ENCODE results near the gene ANKRD29. TPM values are rescaled to one million over a fixed set of nuclear protein-coding genes. Genes with fewer than 3 reads are reported as not detected.
"Not testable (repeated sequence)": the region's sequence is repeated elsewhere in the genome, so short reads cannot be mapped to it uniquely, and the experiment has no call there.

The ANKRD29 gene
- polyA plus RNA-seq, 1 of the 3 experiments (the other 2 are of a cell fraction), result 8.2 TPM

- WGBS (ENCODE audit: low lambda C conversion rate), result 97% methylated on average over 8 of the region's 8 CpGs
- POLR2A ChIA-PET; H2AFZ ChIP-seq (ENCODE audit: low read depth); H3K27ac ChIP-seq (ENCODE audit: low read depth in 2 of 2, low read length in 1 of 2); H3F3A ChIP-seq (replicated peaks; ENCODE audit: insufficient read depth); H3K79me2 ChIP-seq (ENCODE audit: insufficient read depth); H3K27me3 ChIP-seq (ENCODE audit: insufficient read depth); H3K4me1 ChIP-seq (ENCODE audit: control insufficient read depth in 1 of 2, insufficient read depth in 2 of 2, low read depth in 1 of 2, low read length in 1 of 2); H3K9me2 ChIP-seq; H4K20me1 ChIP-seq (ENCODE audit: insufficient read depth); CTCF ChIA-PET; H3K9ac ChIP-seq; H3K4me2 ChIP-seq; H3K9me3 ChIP-seq; H3K4me3 ChIP-seq (ENCODE audit: low read depth in 2 of 2, low read length in 1 of 2); DNase-seq: not testable (repeated sequence)
- peaks cover 43 to 54% of the 10 kb centered on the region in 2 experiments for H3K36me3 ChIP-seq (replicated peaks in 1 of 2; ENCODE audit: control insufficient read depth in 1 of 2, insufficient read depth in 2 of 2, low read length in 1 of 2)
Measured at GRCh38 chr18:23557511-23557910, 105.2 kb downstream of the ANKRD29 start.

GRCh38 chr18:23556145-23556780 lies 106.4 kb downstream of the ANKRD29 start:
- ChIA-PET CTCF (interaction anchor here (0.7 kb wide), 1 partner anchor 41 kb away, joined by 3 read pairs; no protein-coding TSS in a partner anchor), POLR2A (no interaction called here)
- WGBS (ENCODE audit: low lambda C conversion rate), result 96% methylated on average over 18 of the region's 19 CpGs
- no peaks in the 10 kb centered on the region for H3K27me3 ChIP-seq (ENCODE audit: insufficient read depth)
- no peak overlapping the region for H2AFZ ChIP-seq (ENCODE audit: low read depth)
- no peak overlapping the region for H3K9ac ChIP-seq
- H4K20me1 ChIP-seq (ENCODE audit: insufficient read depth), result no peaks in the 10 kb centered on the region
- peaks cover 46 to 61% of the 10 kb centered on the region in 2 experiments for H3K36me3 ChIP-seq (replicated peaks in 1 of 2; ENCODE audit: control insufficient read depth in 1 of 2, insufficient read depth in 2 of 2, low read length in 1 of 2)
- no peak for TF ChIP-seq USF1 (IDR thresholded peaks at IDR 0.05; ENCODE audit: borderline replicate concordance, low read depth)
- no peak for TF ChIP-seq ELF1 (IDR thresholded peaks at IDR 0.05)
- TF ChIP-seq FOSL2 (IDR thresholded peaks at IDR 0.05; ENCODE audit: borderline replicate concordance, low read depth), result no peak
- H3K4me2 ChIP-seq, result no peak overlapping the region
- DNase-seq, result no peak
- H3K4me3 ChIP-seq (ENCODE audit: low read depth in 2 of 2, low read length in 1 of 2), result no peak overlapping the region
- H3K4me1 ChIP-seq (ENCODE audit: control insufficient read depth in 1 of 2, insufficient read depth in 2 of 2, low read depth in 1 of 2, low read length in 1 of 2), result no peaks in the 10 kb centered on the region
- no peaks in the 10 kb centered on the region for H3K79me2 ChIP-seq (ENCODE audit: insufficient read depth)
- H3K9me2 ChIP-seq, result no peaks in the 10 kb centered on the region
- no peak overlapping the region for H3K27ac ChIP-seq (ENCODE audit: low read depth in 2 of 2, low read length in 1 of 2)
- H3F3A ChIP-seq (replicated peaks; ENCODE audit: insufficient read depth), result no peaks in the 10 kb centered on the region
- no peaks in the 10 kb centered on the region for H3K9me3 ChIP-seq

GRCh38 chr18:23553887-23554286 lies 108.8 kb downstream of the ANKRD29 start:
- Histone ChIP-seq H3K27me3 (ENCODE audit: insufficient read depth) (no peaks in the 10 kb centered on the region), H4K20me1 (ENCODE audit: insufficient read depth) (no peaks in the 10 kb centered on the region), H2AFZ (ENCODE audit: low read depth) (no peak overlapping the region), H3K9me2 (no peaks in the 10 kb centered on the region), H3K9ac (no peak overlapping the region), H3K27ac (ENCODE audit: low read depth in 2 of 2, low read length in 1 of 2) (no peak overlapping the region), H3K4me1 (ENCODE audit: control insufficient read depth in 1 of 2, insufficient read depth in 2 of 2, low read depth in 1 of 2, low read length in 1 of 2) (no peaks in the 10 kb centered on the region), H3K4me2 (no peak overlapping the region), H3K36me3 (replicated peaks in 1 of 2; ENCODE audit: control insufficient read depth in 1 of 2, insufficient read depth in 2 of 2, low read length in 1 of 2) (peaks cover 34 to 50% of the 10 kb centered on the region in 2 experiments), H3K79me2 (ENCODE audit: insufficient read depth) (no peaks in the 10 kb centered on the region), H3K9me3 (no peaks in the 10 kb centered on the region), H3F3A (replicated peaks; ENCODE audit: insufficient read depth) (no peaks in the 10 kb centered on the region), H3K4me3 (ENCODE audit: low read depth in 2 of 2, low read length in 1 of 2) (no peak overlapping the region)
- WGBS (ENCODE audit: low lambda C conversion rate), result 85% methylated on average over 4 of the region's 6 CpGs
- DNase-seq, result no peak
- ChIA-PET CTCF (interaction anchor here (1.4 kb wide), 1 partner anchor 18 kb away, joined by 3 read pairs; no protein-coding TSS in a partner anchor), POLR2A (interaction anchor here (0.7 kb wide), 1 partner anchor 84 kb away, joined by 3 read pairs; no protein-coding TSS in a partner anchor)
- TF ChIP-seq ELF1 (IDR thresholded peaks at IDR 0.05), result no peak
- no peak for TF ChIP-seq NRF1 (IDR thresholded peaks at IDR 0.05; ENCODE audit: low read depth, low read length)
- no peak for TF ChIP-seq RFX5 (IDR thresholded peaks at IDR 0.05; ENCODE audit: low read length)
- TF ChIP-seq YY1 (IDR thresholded peaks at IDR 0.05; ENCODE audit: low read depth), result no peak
- no peak for TF ChIP-seq MEF2A (IDR thresholded peaks at IDR 0.05; ENCODE audit: borderline replicate concordance, low read depth)
- no peak for TF ChIP-seq PBX3 (IDR thresholded peaks at IDR 0.05)
- no peak for TF ChIP-seq REST (IDR thresholded peaks at IDR 0.05; ENCODE audit: low read depth, low read length)
- TF ChIP-seq EP300 (IDR thresholded peaks at IDR 0.05; ENCODE audit: borderline replicate concordance in 1 of 2, low read depth in 1 of 2, low read length in 1 of 2), result no peak
- TF ChIP-seq IRF3 (IDR thresholded peaks at IDR 0.05; ENCODE audit: low read depth, low read length), result no peak
- no peak for TF ChIP-seq EZH2phosphoT487 (IDR thresholded peaks at IDR 0.05; ENCODE audit: borderline replicate concordance, low read depth)
- TF ChIP-seq TEAD4 (IDR thresholded peaks at IDR 0.05; ENCODE audit: borderline replicate concordance, insufficient read depth), result no peak
- no peak for TF ChIP-seq POLR2AphosphoS5 (IDR thresholded peaks at IDR 0.05; ENCODE audit: low read depth, low read length)

All from SK-N-SH (cell line).